HG03097 (cell line): Measurements from ENCODE around the gene NDUFAF2.

Experiments
- ATAC-seq: cut with Tn5 transposase; IDR thresholded peaks from one replicate; pipeline ENCODE4 v1.9.1; 2021; ENCODE audit not compliant: unreplicated experiment, low FRiP score

The NDUFAF2 gene

GRCh38 chr5:60989790-60990189, 44.8 kb downstream of the NDUFAF2 start:
- no peak for ATAC-seq

GRCh38 chr5:60992871-60993270, 47.9 kb downstream of the NDUFAF2 start:
- no peak for ATAC-seq

- ATAC-seq, result no peak
Observed at GRCh38 chr5:60993425-60993824, 48.4 kb downstream of the NDUFAF2 start.

GRCh38 chr5:60993875-60994571, 49.0 kb downstream of the NDUFAF2 start:
- no peak for ATAC-seq

GRCh38 chr5:60996368-60996767, 51.4 kb downstream of the NDUFAF2 start:
- ATAC-seq, result no peak

- no peak for ATAC-seq
Observed at GRCh38 chr5:60997721-60998120, 52.7 kb downstream of the NDUFAF2 start.

- no peak for ATAC-seq
Observed at GRCh38 chr5:61000887-61001286, 55.9 kb downstream of the NDUFAF2 start.

GRCh38 chr5:61001647-61002046, 56.6 kb downstream of the NDUFAF2 start:
- ATAC-seq, result no peak

- no peak for ATAC-seq
Observed at GRCh38 chr5:61002611-61003355, 57.8 kb downstream of the NDUFAF2 start.

GRCh38 chr5:61004448-61004847, 59.4 kb downstream of the NDUFAF2 start:
- no peak for ATAC-seq

- ATAC-seq, result no peak
Observed at GRCh38 chr5:61009907-61010306, 64.9 kb downstream of the NDUFAF2 start.

- no peak for ATAC-seq
Observed at GRCh38 chr5:61010467-61011454, 65.8 kb downstream of the NDUFAF2 start.

- no peak for ATAC-seq
Observed at GRCh38 chr5:61018062-61018461, 73.1 kb downstream of the NDUFAF2 start.

- no peak for ATAC-seq
Observed at GRCh38 chr5:61019642-61020041, 74.6 kb downstream of the NDUFAF2 start.

- no peak for ATAC-seq
Observed at GRCh38 chr5:61020415-61020814, 75.4 kb downstream of the NDUFAF2 start.

- no peak for ATAC-seq
Observed at GRCh38 chr5:61023131-61023530, 78.1 kb downstream of the NDUFAF2 start.

- ATAC-seq, result no peak
Observed at GRCh38 chr5:61026004-61026403, 81.0 kb downstream of the NDUFAF2 start.

- no peak for ATAC-seq
Observed at GRCh38 chr5:61028382-61028781, 83.4 kb downstream of the NDUFAF2 start.

GRCh38 chr5:61029456-61030162, 84.6 kb downstream of the NDUFAF2 start:
- ATAC-seq, result no peak

GRCh38 chr5:61030163-61030482, 85.1 kb downstream of the NDUFAF2 start:
- no peak for ATAC-seq
